HEK293 (cell line): ENCODE measurements around the gene ZNF764.

Experiments
- CTCF ChIA-PET: fragments of 350-600 bp; formaldehyde crosslinking; extraction: SDS; loops from one replicate; lab custom pipeline; 2021; ENCODE audit warnings: antibody characterized with exemption; lab: Yijun Ruan, JAX
- POLR2A ChIA-PET: fragments of 300-600 bp; formaldehyde crosslinking; extraction: SDS; loops from one replicate; lab custom pipeline; 2020; ENCODE audit warnings: antibody characterized with exemption, inconsistent platforms; lab: Yijun Ruan, JAX
- H3K27ac ChIP-seq: fragments of 200-500 bp; sonication (Bioruptor generic); 2 replicates; pipeline ENCODE4 v1.5.1; 2014; ENCODE audit warnings: low read depth, low read length, control low read depth, inconsistent platforms; ENCODE audit errors: extremely low read depth
- H3K36me3 ChIP-seq, 2 experiments: fragments of 200-500 bp in 1 of 2; sonication (Bioruptor generic) in 1 of 2; 1 replicate in 1 of 2; 2 replicates in 1 of 2; pipeline ENCODE4 v1.5.1; 2014 to 2017; ENCODE audit warnings: inconsistent platforms in 2 of 2, low read length in 2 of 2; ENCODE audit not compliant: control insufficient read depth in 2 of 2, insufficient read depth in 1 of 2
- H3K4me1 ChIP-seq: fragments of 200-500 bp; sonication (Bioruptor generic); 2 replicates; pipeline ENCODE4 v1.5.1; 2014; ENCODE audit warnings: mild to moderate bottlenecking, low read length, inconsistent platforms; ENCODE audit not compliant: control insufficient read depth, insufficient read depth
- H3K4me3 ChIP-seq: 2 replicates; pipeline ENCODE4 v1.5.1; 2011; ENCODE audit warnings: low read depth, mild to moderate bottlenecking, control low read depth, low read length, moderate library complexity
- H3K9me3 ChIP-seq: fragments of 200-500 bp; sonication (Bioruptor generic); 2 replicates; pipeline ENCODE4 v1.5.1; 2014; ENCODE audit warnings: low read depth, low read length, inconsistent platforms; ENCODE audit not compliant: control insufficient read depth, insufficient read depth
- EGR2 ChIP-seq: fragments of 450-650 bp; formaldehyde crosslinking; IDR thresholded peaks from 2 replicates; pipeline ENCODE4 v1.5.1; 2016; ENCODE audit warnings: low read depth, missing biosample characterization, missing genetic modification characterization
- OSR2 ChIP-seq: fragments of 450-650 bp; formaldehyde crosslinking; IDR thresholded peaks from 2 replicates; pipeline ENCODE4 v1.5.1; 2016; ENCODE audit warnings: missing biosample characterization, missing genetic modification characterization
- PBX3 ChIP-seq: sonication (generic); formaldehyde crosslinking; IDR thresholded peaks from 2 replicates; pipeline ENCODE4 v1.8.1; 2022; ENCODE audit warnings: mild to moderate bottlenecking, moderate library complexity, missing genetic modification reagents
- ZBTB1 ChIP-seq: fragments of 450-650 bp; formaldehyde crosslinking; IDR thresholded peaks from 2 replicates; pipeline ENCODE4 v1.5.1; 2016; ENCODE audit warnings: missing biosample characterization, missing genetic modification characterization
- ZBTB10 ChIP-seq: fragments of 450-650 bp; formaldehyde crosslinking; IDR thresholded peaks from 2 replicates; pipeline ENCODE4 v1.5.1; 2016; ENCODE audit warnings: missing biosample characterization, missing genetic modification characterization
- ZNF16 ChIP-seq: fragments of 450-650 bp; formaldehyde crosslinking; IDR thresholded peaks from 2 replicates; pipeline ENCODE4 v1.5.1; 2016; ENCODE audit warnings: low read depth, missing biosample characterization, missing genetic modification characterization
- ZNF174 ChIP-seq: fragments of 450-650 bp; formaldehyde crosslinking; IDR thresholded peaks from 2 replicates; pipeline ENCODE4 v1.5.0; 2017; ENCODE audit warnings: missing biosample characterization, mild to moderate bottlenecking, missing genetic modification characterization
- ZNF394 ChIP-seq: fragments of 450-650 bp; formaldehyde crosslinking; IDR thresholded peaks from 2 replicates; pipeline ENCODE4 v1.5.1; 2016; ENCODE audit warnings: missing biosample characterization, missing genetic modification characterization, mild to moderate bottlenecking, moderate library complexity, borderline replicate concordance
- ZNF510 ChIP-seq: fragments of 450-650 bp; formaldehyde crosslinking; IDR thresholded peaks from 2 replicates; pipeline ENCODE4 v1.5.1; 2018; ENCODE audit warnings: mild to moderate bottlenecking, missing genetic modification characterization, missing biosample characterization; ENCODE audit not compliant: insufficient replicate concordance
- ZNF518A ChIP-seq: fragments of 450-650 bp; formaldehyde crosslinking; conservative IDR thresholded peaks from 2 replicates; pipeline ENCODE4 v1.5.1; 2016; ENCODE audit warnings: low read depth, missing biosample characterization, missing genetic modification characterization
- ZNF785 ChIP-seq: fragments of 450-650 bp; formaldehyde crosslinking; IDR thresholded peaks from 2 replicates; pipeline ENCODE4 v1.5.1; 2016; ENCODE audit warnings: missing biosample characterization, missing genetic modification characterization

The ZNF764 gene

GRCh38 chr16:30585400-30586191 lies 27.4 kb upstream of the ZNF764 start, which contains the start of gene ZNF785:
Gene ZNF785 (minus strand): TSS chr16:30585697. CDS start chr16:30585611, 86 bp downstream.
- ChIA-PET POLR2A (interaction anchor here (1.8 kb wide), 1 partner anchor 13 kb away, joined by 7 read pairs; the partner anchor contains the start of gene ZNF688), CTCF (interaction anchor here (0.7 to 1.0 kb wide), 6 partner anchors 13 to 155 kb away, joined by 3 to 6 read pairs (median 3); no protein-coding TSS in a partner anchor)
- Histone ChIP-seq H3K9me3 (no peaks in the 10 kb centered on the region), H3K27ac (no peak within 1 kb of the TSS), H3K4me3 (peak within 1 kb of the TSS; percentile 24), H3K4me1 (no peaks in the 10 kb centered on the region), H3K36me3 (peaks cover 0 to 21% of the 10 kb centered on the region in 2 experiments; a peak in 1 of 3 replicates)
- TF ChIP-seq ZNF785 (tag by site-specific recombination), result no peak
- TF ChIP-seq ZNF518A (tag by site-specific recombination), result no peak
- no peak for TF ChIP-seq ZBTB10 (tag by site-specific recombination)
- no peak for TF ChIP-seq ZNF510
- no peak for TF ChIP-seq OSR2 (tag by site-specific recombination)
- no peak for TF ChIP-seq ZBTB1 (tag by site-specific recombination)
- no peak for TF ChIP-seq ZNF16 (tag by site-specific recombination)
- 0 out of 2 replicates have a peak, but pooled peaks have one; percentile 47 for TF ChIP-seq PBX3 (CRISPR knock-in tag)
- TF ChIP-seq ZNF174 (tag by site-specific recombination), result no peak

GRCh38 chr16:30585022-30585399 lies 26.8 kb upstream of the ZNF764 start:
- Histone ChIP-seq H3K4me1 (no peaks in the 10 kb centered on the region), H3K4me3 (peak overlapping the region; percentile 24), H3K36me3 (peaks cover 0 to 21% of the 10 kb centered on the region in 2 experiments; a peak in 1 of 3 replicates), H3K27ac (no peak overlapping the region), H3K9me3 (no peaks in the 10 kb centered on the region)
- CTCF ChIA-PET, result interaction anchor here (0.6 to 0.9 kb wide), 2 partner anchors 14 to 139 kb away, joined by 3 read pairs; partner anchors contain the start of genes SEPHS2 and ZNF688
- TF ChIP-seq ZNF394 (tag by site-specific recombination) (no peak), EGR2 (peak; percentile 9; the same call in 1 of the 2 replicates)
- POLR2A ChIA-PET, result interaction anchor here (1.1 to 1.8 kb wide), 2 partner anchors 13 to 25 kb away, joined by 3 to 7 read pairs; partner anchors contain the start of genes ZNF688 and ZNF689
